ENCODE data around the gene ADAMTSL1.

DNA sequence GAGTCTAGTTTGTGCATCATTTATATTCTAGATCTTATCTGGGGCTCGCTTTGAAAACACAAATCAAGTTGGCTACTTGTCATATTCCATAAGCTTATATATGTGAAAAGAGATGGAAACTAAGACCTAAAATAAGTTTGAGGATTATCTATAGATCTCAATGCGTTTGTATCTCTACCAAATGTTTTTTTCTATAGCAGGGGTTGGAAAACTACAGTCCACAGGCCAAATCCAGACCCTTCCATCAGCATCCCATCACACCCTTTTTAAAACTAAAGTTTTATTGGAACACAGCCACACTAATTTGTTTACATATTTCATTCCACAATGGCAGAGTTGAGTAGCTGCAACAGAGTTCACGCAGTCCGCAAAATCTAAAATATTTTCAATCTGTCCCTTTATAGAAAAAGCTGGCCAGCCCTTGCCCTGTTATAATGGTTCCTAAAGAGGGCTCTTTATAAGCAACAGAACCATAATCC lies 230.0 kb downstream of the ADAMTSL1 start:
- TF ChIP-seq CTCF (IDR thresholded peaks at IDR 0.05) = no peak
- no peak for TF ChIP-seq POLR2A (IDR thresholded peaks at IDR 0.05)
- no peak for TF ChIP-seq POLR2AphosphoS5 (IDR thresholded peaks at IDR 0.05)
